Thoracic aorta (tissue), 2 donors: ENCODE data around the gene MPHOSPH9. TPM values are rescaled to one million over a fixed set of nuclear protein-coding genes. Genes with fewer than 3 reads are reported as not detected.

ENCODE experiments used
- ATAC-seq: fragments of 150-250 bp; one replicate; pipeline ENCODE4 v1.8.0; 2017; ENCODE audit warnings: low read depth; ENCODE audit not compliant: insufficient number of reproducible peaks, low FRiP score
- DNase-seq: peaks from one replicate; pipeline ENCODE4 v3.0.0-alpha.2; 2020; ENCODE audit warnings: low spot score
- H3K27ac ChIP-seq, 2 donors: fragments of 200-600 bp; sonication (generic); 1 replicate in 1 of 2; 2 replicates in 1 of 2; pipeline ENCODE4 v1.5.1; 2016; ENCODE audit warnings: mild to moderate bottlenecking in 2 of 2, moderate library complexity in 2 of 2
- H3K27me3 ChIP-seq: fragments of 200-600 bp; sonication (generic); replicated peaks from 2 replicates; pipeline ENCODE4 v1.6.0; 2016; ENCODE audit warnings: mild to moderate bottlenecking; ENCODE audit not compliant: insufficient read depth
- H3K36me3 ChIP-seq: fragments of 200-600 bp; sonication (generic); one replicate; pipeline ENCODE4 v1.5.1; 2016
- H3K4me1 ChIP-seq, 2 donors: fragments of 200-600 bp; sonication (generic); 1 replicate in 1 of 2; 2 replicates in 1 of 2; pipeline versions ENCODE4 v1.5.1 to v1.6.0; 2016; ENCODE audit warnings: low read depth in 2 of 2, mild to moderate bottlenecking in 1 of 2; ENCODE audit not compliant: control insufficient read depth in 1 of 2
- H3K4me3 ChIP-seq: fragments of 200-600 bp; sonication (generic); 2 replicates; pipeline ENCODE4 v1.5.1; 2016; ENCODE audit warnings: mild to moderate bottlenecking
- H3K9me3 ChIP-seq: fragments of 200-600 bp; sonication (generic); 2 replicates; pipeline ENCODE4 v1.5.1; 2016
- CTCF ChIP-seq: fragments of 200-600 bp; sonication (generic); IDR thresholded peaks from one replicate; pipeline ENCODE4 v1.5.1; 2019; ENCODE audit warnings: antibody characterized with exemption
- total RNA-seq, 2 donors: library from RNA; depleted of rRNA; stranded (reverse); fragments of >200 nt; gene quantifications; one replicate each; pipeline versions ENCODE4 v1.1.0 to v1.2.3, GENCODE V29; 2016

The MPHOSPH9 gene
- total RNA-seq, 2 donors from 2014 or later: 7.6 to 44.0 TPM

DNA sequence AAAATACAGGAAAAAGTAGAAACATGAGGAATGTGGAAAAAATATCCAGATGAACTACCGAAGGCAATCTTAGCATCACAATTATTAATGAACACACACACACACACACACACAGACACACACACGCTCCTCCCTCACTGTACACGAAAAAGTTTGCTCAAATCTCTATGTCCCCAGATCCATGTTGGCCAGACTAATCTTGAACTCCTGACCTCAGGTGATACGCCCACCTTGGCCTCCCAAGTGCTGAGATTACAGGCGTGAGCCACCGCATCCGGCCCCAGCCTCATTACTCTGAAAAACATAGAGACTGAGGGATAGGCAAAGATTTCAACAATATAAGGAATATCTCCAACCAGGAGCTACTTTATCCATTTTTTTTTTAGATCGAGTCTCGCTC, 99.2 kb downstream of the MPHOSPH9 start:
- TF ChIP-seq CTCF: no peak
- DNase-seq (no peak), ATAC-seq (no peak)
- Histone ChIP-seq H3K4me3 (no peak overlapping the region), H3K4me1 (no peaks in the 10 kb centered on the region), H3K27ac (no peak overlapping the region), H3K27me3 (no peaks in the 10 kb centered on the region), H3K9me3 (no peaks in the 10 kb centered on the region), H3K36me3 (no peaks in the 10 kb centered on the region)

DNA sequence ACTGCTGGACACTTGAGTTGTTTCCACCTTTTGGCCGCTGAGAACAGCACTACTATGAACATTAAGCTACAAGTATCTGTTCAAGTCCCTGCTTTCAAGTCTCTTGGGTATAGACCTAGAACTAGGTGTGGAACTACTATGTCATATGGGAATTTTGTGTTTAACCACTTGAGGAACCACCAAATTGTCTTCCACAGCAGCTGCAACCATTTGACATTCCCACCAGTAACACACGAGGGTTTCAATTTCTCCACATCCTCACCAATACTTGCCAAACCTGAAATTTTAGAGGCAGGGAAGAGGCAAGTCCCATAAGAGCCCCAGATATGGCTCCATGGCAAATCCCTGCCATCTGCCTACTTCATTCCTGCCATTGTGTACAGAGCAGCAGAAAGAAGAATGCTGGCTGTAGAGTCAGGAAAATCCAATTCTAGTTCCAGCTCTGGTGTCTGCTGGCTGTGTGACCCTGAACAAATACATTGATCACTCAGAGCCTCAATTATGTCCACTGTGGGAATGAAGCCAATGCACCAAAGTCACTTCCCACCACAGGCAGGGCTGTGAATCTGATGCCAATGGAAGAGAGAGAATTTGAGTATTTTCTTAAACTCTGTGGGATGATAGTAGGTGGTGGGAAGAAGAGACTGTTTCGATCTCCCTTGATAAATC, 99.9 kb downstream of the MPHOSPH9 start:
- no peak for TF ChIP-seq CTCF
- Histone ChIP-seq H3K9me3 (no peaks in the 10 kb centered on the region), H3K4me3 (no peak overlapping the region), H3K36me3 (no peaks in the 10 kb centered on the region), H3K27me3 (no peaks in the 10 kb centered on the region), H3K27ac (no peak overlapping the region), H3K4me1 (no peaks in the 10 kb centered on the region)
- no peak for ATAC-seq
- DNase-seq: no peak

DNA sequence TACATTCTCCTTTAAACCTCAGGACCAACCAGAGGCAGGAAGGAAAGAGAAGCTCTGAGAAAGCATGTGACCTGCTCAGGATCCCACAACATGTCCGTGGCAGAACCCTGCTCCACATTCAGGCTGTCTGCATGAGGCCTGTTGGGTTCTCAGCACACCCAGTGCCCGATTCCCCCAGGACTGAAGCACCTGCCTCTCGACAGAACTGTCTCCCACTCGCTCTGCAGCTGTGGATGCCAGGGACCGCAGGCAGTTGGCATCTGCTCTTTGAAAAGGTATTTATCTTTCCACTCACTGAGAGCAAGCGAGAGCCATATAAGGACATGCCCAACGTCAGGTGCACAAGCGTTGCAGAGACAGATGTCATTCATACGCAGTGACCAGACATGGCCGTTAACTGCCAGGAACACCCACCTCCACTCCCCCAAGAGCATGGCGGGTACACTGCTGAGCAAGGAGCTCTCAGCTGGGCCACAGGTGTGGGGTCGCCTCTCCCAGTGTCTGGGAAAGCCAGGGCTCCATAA, 101.0 kb downstream of the MPHOSPH9 start:
- Histone ChIP-seq H3K27me3 (no peaks in the 10 kb centered on the region), H3K4me3 (no peak overlapping the region), H3K9me3 (no peaks in the 10 kb centered on the region), H3K36me3 (no peaks in the 10 kb centered on the region), H3K4me1 (peaks cover under 1 to 4% of the 10 kb centered on the region in 2 donors), H3K27ac (no peak overlapping the region)
- no peak for ATAC-seq
- TF ChIP-seq CTCF: no peak
- DNase-seq: no peak

DNA sequence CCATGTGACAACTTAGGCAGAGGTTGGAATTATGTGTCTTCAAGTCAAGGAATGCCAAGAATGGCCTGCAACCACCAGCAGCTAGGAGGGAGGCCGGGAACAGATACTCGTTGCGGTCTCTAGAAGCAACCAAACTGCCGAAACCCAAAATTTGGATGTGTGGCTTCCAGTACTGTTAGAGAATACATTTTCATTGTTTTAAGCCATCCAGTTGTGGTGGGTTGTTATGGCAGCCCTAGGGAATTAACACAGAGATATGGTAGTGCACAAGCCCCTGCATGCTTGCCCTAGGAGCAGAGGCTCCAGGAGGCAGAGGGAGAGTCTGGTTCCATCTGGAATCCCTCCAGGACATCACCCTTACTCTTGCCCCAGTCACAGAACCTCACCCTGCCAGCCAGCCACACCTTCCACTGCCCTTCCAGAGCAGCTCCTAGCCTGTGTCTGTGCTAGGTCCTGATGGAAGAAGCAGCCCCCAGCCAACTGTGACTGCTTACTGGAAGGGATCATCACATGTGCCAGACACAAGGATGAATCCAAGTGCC, 101.6 kb downstream of the MPHOSPH9 start:
- TF ChIP-seq CTCF: no peak
- DNase-seq (no peak), ATAC-seq (no peak)
- Histone ChIP-seq H3K4me3 (no peak overlapping the region), H3K27me3 (no peaks in the 10 kb centered on the region), H3K4me1 (peaks cover 5 to 10% of the 10 kb centered on the region in 2 donors), H3K36me3 (no peaks in the 10 kb centered on the region), H3K9me3 (no peaks in the 10 kb centered on the region), H3K27ac (no peak overlapping the region)

DNA sequence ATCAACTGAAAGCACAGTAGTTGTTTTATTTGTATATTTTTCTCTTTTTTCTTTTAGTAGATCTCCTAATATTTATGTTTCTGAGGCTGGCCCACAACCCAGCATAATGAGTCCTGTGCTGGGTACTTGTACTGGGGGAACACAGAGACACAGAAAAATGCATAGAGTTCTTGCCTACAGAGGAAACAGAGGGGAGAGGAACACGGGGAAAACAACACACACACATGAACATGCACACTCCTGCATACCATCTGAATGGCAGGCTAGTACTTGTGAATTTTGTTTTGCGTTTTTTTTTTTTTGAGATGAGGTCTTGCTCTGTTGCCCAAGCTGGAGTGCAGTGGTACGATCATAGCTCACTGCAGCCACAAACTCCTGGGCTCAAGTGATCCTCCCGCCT, 103.3 kb downstream of the MPHOSPH9 start:
- ATAC-seq (no peak), DNase-seq (no peak)
- H3K27ac ChIP-seq: no peak overlapping the region
- no peaks in the 10 kb centered on the region for H3K27me3 ChIP-seq
- no peak for TF ChIP-seq CTCF
- H3K9me3 ChIP-seq: no peaks in the 10 kb centered on the region
- H3K4me1 ChIP-seq: peaks cover 9 to 15% of the 10 kb centered on the region in 2 donors
- H3K36me3 ChIP-seq: no peaks in the 10 kb centered on the region
- H3K4me3 ChIP-seq: no peak overlapping the region
